Esophagus squamous epithelium (tissue), 4 donors: ENCODE data around the gene VKORC1L1.

Source experiments
- CTCF ChIP-seq, 6 experiments: fragments of 450-650 bp in 4 of 6; fragments of 200-600 bp in 2 of 6; sonication (generic) in 2 of 6; IDR thresholded peaks; one replicate each; pipeline ENCODE4 v1.5.1; 2016 to 2019; ENCODE audit warnings: antibody characterized with exemption in 6 of 6, mild to moderate bottlenecking in 4 of 6, moderate library complexity in 4 of 6
- POLR2A ChIP-seq, 4 donors: fragments of 450-650 bp; IDR thresholded peaks; one replicate each; pipeline ENCODE4 v1.6.1; 2017; ENCODE audit warnings: antibody characterized with exemption in 4 of 4, mild to moderate bottlenecking in 4 of 4, moderate library complexity in 3 of 4

GRCh38 chr7:65915921-65916657 lies 43.2 kb downstream of the VKORC1L1 start:
- TF ChIP-seq CTCF (IDR thresholded peaks at IDR 0.05) (no peak), POLR2A (IDR thresholded peaks at IDR 0.05) (no peak)
